HG03442 (cell line): Measurements from ENCODE around the gene UNC5C.

Experiments
- ATAC-seq: cut with Tn5 transposase; IDR thresholded peaks from one replicate; pipeline ENCODE4 v1.9.1; 2021; ENCODE audit warnings: mild to moderate bottlenecking, moderate library complexity; ENCODE audit not compliant: unreplicated experiment

The UNC5C gene

GRCh38 chr4:95548738-95549245, at the start of gene UNC5C:
Gene UNC5C (minus strand): TSS chr4:95548973.
- no peak for ATAC-seq

- no peak for ATAC-seq
Observed at GRCh38 chr4:95596676-95597075, 47.9 kb upstream of the UNC5C start.

GRCh38 chr4:95594629-95595028, 45.9 kb upstream of the UNC5C start:
- ATAC-seq: no peak

- no peak for ATAC-seq
Observed at GRCh38 chr4:95594013-95594412, 45.2 kb upstream of the UNC5C start.

- ATAC-seq: no peak
Observed at GRCh38 chr4:95591278-95591677, 42.5 kb upstream of the UNC5C start.

- ATAC-seq: no peak
Observed at GRCh38 chr4:95590615-95591014, 41.8 kb upstream of the UNC5C start.

GRCh38 chr4:95585016-95585695, 36.4 kb upstream of the UNC5C start:
- no peak for ATAC-seq

- no peak for ATAC-seq
Observed at GRCh38 chr4:95580226-95580625, 31.5 kb upstream of the UNC5C start.

GRCh38 chr4:95572304-95572991, 23.7 kb upstream of the UNC5C start:
- no peak for ATAC-seq

- no peak for ATAC-seq
Observed at GRCh38 chr4:95571577-95571976, 22.8 kb upstream of the UNC5C start.

GRCh38 chr4:95563638-95564337, 15.0 kb upstream of the UNC5C start:
- ATAC-seq: no peak

- ATAC-seq: no peak
Observed at GRCh38 chr4:95560774-95561173, 12.0 kb upstream of the UNC5C start.

GRCh38 chr4:95556207-95556859, 7.6 kb upstream of the UNC5C start:
- ATAC-seq: no peak

- ATAC-seq: no peak
Observed at GRCh38 chr4:95552942-95553550, 4.3 kb upstream of the UNC5C start.

GRCh38 chr4:95551653-95552052, 2.9 kb upstream of the UNC5C start:
- no peak for ATAC-seq

- no peak for ATAC-seq
Observed at GRCh38 chr4:95550115-95550987, 1.6 kb upstream of the UNC5C start.

- peak; percentile 94 for ATAC-seq
Observed at GRCh38 chr4:95549246-95550114, 707 bp upstream of the UNC5C start.

- no peak for ATAC-seq
Observed at GRCh38 chr4:95547715-95548471, 880 bp downstream of the UNC5C start.
